Measurements from ENCODE around the gene GAS2L1.

GAS2L1 gene

GRCh38 chr22:29327089-29327764, 20.8 kb downstream of the GAS2L1 start:
- no peak for DNase-seq (ENCODE audit: extremely low read depth, low read depth)
- H3K4me3 ChIP-seq (replicated peaks; ENCODE audit: low read depth, low read length) = no peak overlapping the region
- TF ChIP-seq, protein P1, sequence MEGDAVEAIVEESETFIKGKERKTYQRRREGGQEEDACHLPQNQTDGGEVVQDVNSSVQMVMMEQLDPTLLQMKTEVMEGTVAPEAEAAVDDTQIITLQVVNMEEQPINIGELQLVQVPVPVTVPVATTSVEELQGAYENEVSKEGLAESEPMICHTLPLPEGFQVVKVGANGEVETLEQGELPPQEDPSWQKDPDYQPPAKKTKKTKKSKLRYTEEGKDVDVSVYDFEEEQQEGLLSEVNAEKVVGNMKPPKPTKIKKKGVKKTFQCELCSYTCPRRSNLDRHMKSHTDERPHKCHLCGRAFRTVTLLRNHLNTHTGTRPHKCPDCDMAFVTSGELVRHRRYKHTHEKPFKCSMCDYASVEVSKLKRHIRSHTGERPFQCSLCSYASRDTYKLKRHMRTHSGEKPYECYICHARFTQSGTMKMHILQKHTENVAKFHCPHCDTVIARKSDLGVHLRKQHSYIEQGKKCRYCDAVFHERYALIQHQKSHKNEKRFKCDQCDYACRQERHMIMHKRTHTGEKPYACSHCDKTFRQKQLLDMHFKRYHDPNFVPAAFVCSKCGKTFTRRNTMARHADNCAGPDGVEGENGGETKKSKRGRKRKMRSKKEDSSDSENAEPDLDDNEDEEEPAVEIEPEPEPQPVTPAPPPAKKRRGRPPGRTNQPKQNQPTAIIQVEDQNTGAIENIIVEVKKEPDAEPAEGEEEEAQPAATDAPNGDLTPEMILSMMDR (IDR thresholded peaks at IDR 0.05; ENCODE audit: low read depth, low read length, missing control alignments) = no peak

DNA sequence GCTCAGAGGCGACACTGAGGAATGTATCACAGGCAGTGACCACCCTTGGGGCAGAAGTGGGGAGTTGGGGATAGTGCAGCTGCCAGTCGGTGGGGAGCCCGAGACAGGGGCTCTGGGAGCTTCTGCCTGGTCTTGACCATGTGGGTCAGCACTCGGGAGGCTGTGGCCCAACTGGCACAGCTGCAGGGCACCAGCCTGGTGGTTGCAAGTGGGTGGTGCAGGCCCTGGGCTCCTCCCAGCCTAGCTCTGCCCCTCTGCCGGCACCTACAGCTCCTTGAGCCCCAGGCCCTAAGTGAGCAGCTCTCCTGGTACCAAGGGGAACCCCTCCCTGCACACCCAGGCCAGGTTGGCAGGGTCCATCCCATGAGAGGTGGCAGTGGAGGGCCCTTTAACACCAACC, 21.6 kb downstream of the GAS2L1 start:
- DNase-seq (ENCODE audit: extremely low read depth, low read depth) = no peak
- H3K4me3 ChIP-seq (replicated peaks; ENCODE audit: low read depth, low read length) = no peak overlapping the region
- TF ChIP-seq, protein P1 (IDR thresholded peaks at IDR 0.05; ENCODE audit: low read depth, low read length, missing control alignments) = no peak

- TF ChIP-seq, protein P1 (IDR thresholded peaks at IDR 0.05; ENCODE audit: low read depth, low read length, missing control alignments) = no peak
- DNase-seq (ENCODE audit: extremely low read depth, low read depth) = no peak
- no peak overlapping the region for H3K4me3 ChIP-seq (replicated peaks; ENCODE audit: low read depth, low read length)
These were observed 22.4 kb downstream of the GAS2L1 start for GRCh38 chr22:29328566-29329500.

DNA sequence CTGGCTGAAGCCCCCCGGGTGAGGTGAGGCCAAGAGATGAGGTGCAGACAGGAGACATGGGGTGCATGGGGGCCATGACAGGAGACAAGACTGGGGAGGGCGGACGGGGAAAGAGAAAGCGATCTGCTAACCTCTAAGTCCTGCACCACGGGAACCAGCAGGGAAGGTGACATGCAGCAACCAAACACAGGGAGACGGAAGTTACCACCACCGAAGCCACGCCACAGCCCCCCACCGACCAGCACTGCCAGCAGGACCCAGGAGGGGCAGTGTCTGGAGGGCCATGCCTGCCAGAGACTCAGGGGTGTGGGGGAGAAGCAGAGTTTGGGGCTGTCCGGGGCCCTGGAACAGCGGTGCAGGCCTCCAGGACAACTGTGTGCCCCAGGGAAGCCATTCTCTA, 23.1 kb downstream of the GAS2L1 start:
- H3K4me3 ChIP-seq (replicated peaks; ENCODE audit: low read depth, low read length) = no peak overlapping the region
- no peak for DNase-seq (ENCODE audit: extremely low read depth, low read depth)
- TF ChIP-seq, protein P1 (IDR thresholded peaks at IDR 0.05; ENCODE audit: low read depth, low read length, missing control alignments) = no peak

GRCh38 chr22:29330291-29330690, 23.8 kb downstream of the GAS2L1 start:
- DNase-seq (ENCODE audit: extremely low read depth, low read depth) = no peak
- TF ChIP-seq, protein P1 (IDR thresholded peaks at IDR 0.05; ENCODE audit: low read depth, low read length, missing control alignments) = no peak
- no peak overlapping the region for H3K4me3 ChIP-seq (replicated peaks; ENCODE audit: low read depth, low read length)

GRCh38 chr22:29330753-29331152, 24.3 kb downstream of the GAS2L1 start:
- peak; percentile 65 for DNase-seq (ENCODE audit: extremely low read depth, low read depth)
- H3K4me3 ChIP-seq (replicated peaks; ENCODE audit: low read depth, low read length) = no peak overlapping the region
- TF ChIP-seq, protein P1 (IDR thresholded peaks at IDR 0.05; ENCODE audit: low read depth, low read length, missing control alignments) = no peak
